NB4 (cell line): Measurements from ENCODE around the gene ACCS.

Source experiments
- POLR2A ChIP-seq: IDR thresholded peaks from 2 replicates; pipeline ENCODE4 v1.6.1; 2011; ENCODE audit warnings: mild to moderate bottlenecking; ENCODE audit not compliant: insufficient read length; ENCODE audit errors: extremely low read depth
- TF ChIP-seq, protein P1 (sequence below): IDR thresholded peaks from one replicate; pipeline ENCODE4 v1.5.1; 2012; ENCODE audit warnings: low read depth, low read length

- TF ChIP-seq, protein P1, sequence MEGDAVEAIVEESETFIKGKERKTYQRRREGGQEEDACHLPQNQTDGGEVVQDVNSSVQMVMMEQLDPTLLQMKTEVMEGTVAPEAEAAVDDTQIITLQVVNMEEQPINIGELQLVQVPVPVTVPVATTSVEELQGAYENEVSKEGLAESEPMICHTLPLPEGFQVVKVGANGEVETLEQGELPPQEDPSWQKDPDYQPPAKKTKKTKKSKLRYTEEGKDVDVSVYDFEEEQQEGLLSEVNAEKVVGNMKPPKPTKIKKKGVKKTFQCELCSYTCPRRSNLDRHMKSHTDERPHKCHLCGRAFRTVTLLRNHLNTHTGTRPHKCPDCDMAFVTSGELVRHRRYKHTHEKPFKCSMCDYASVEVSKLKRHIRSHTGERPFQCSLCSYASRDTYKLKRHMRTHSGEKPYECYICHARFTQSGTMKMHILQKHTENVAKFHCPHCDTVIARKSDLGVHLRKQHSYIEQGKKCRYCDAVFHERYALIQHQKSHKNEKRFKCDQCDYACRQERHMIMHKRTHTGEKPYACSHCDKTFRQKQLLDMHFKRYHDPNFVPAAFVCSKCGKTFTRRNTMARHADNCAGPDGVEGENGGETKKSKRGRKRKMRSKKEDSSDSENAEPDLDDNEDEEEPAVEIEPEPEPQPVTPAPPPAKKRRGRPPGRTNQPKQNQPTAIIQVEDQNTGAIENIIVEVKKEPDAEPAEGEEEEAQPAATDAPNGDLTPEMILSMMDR = no peak
- TF ChIP-seq POLR2A = no peak
Measured at GRCh38 chr11:44037658-44037998, 28.4 kb upstream of the ACCS start.
